Heart left ventricle (tissue), 13 donors: Measurements from ENCODE around the gene PARD3B.

Experiments
- CTCF ChIP-seq, 12 donors: fragments of 200-600 bp; sonication (generic) in 4 of 12; IDR thresholded peaks; one replicate each; pipeline versions ENCODE4 v1.5.0 to v1.8.0; 2018 to 2022; ENCODE audit warnings: antibody characterized with exemption in 12 of 12, mild to moderate bottlenecking in 5 of 12
- POLR2A ChIP-seq, 2 donors: fragments of 450-650 bp; IDR thresholded peaks; one replicate each; pipeline ENCODE4 v1.6.1; 2017; ENCODE audit warnings: antibody characterized with exemption in 2 of 2, mild to moderate bottlenecking in 2 of 2, moderate library complexity in 2 of 2
- donor health status: ischemic (EF 13 %, LVEDD 7.1; RV severe dilation, severe dysfunction).
- donor health status: DM: no; HTN: yes; CAD: no.
- donor health status: DM: no; HTN: no; CAD: no.
- donor health status: ischemic (EF 25% LVEDD 6.9; RV normal size, moderate dysfunction).
- donor health status: ischemic (EF 25% LVEDD 5.7; RV mildly dilated, moderate dysfunction).
- donor health status: ischemic (EF 35%, LVEDD 5.7; RV mildly dilated, moderate dysfunction).
- donor health status: nonischemic (EF 11% LVEDD 7.7; RV severe dilation, severe dysfunction).
- donor health status: DM: yes; HTN: yes; CAD: no.
- donor health status: PGD.
- donor health status: ischemic (EF 29% LVEDD 5.4; RV normal size, mild dysfunction).
- donor health status: nonischemic (EF 23%, LVEDD 6.1; RV moderate dilation, normal function).

GRCh38 chr2:205361970-205362369 lies 816.7 kb downstream of the PARD3B start:
- no peak for TF ChIP-seq CTCF (IDR thresholded peaks at IDR 0.05)
- no peak for TF ChIP-seq POLR2A (IDR thresholded peaks at IDR 0.05)
